SK-N-SH treated with all-trans-retinoic acid at 6 μM for 48 hours (cell line): ENCODE data around the gene STAG2.

ENCODE experiments used
- PATZ1 ChIP-seq: fragments of 250-450 bp; sonication (Bioruptor Pico); IDR thresholded peaks from 2 replicates; pipeline ENCODE4 v1.8.0; 2020; ENCODE audit warnings: mild to moderate bottlenecking, moderate library complexity, borderline replicate concordance
- POU6F1 ChIP-seq: fragments of 250-450 bp; sonication (Bioruptor Pico); IDR thresholded peaks from 2 replicates; pipeline ENCODE4 v1.8.0; 2021; ENCODE audit warnings: low read depth, mild to moderate bottlenecking, moderate library complexity, borderline replicate concordance
- PPARA ChIP-seq: fragments of 250-450 bp; sonication (Bioruptor Pico); IDR thresholded peaks from 2 replicates; pipeline ENCODE4 v1.5.0; 2020; ENCODE audit warnings: mild to moderate bottlenecking, borderline replicate concordance

- TF ChIP-seq PPARA (CRISPR knock-in tag) (no peak), POU6F1 (CRISPR knock-in tag) (no peak), PATZ1 (CRISPR knock-in tag) (no peak)
Measured at GRCh38 chrX:124028182-124028581, 66.7 kb downstream of the STAG2 start.
